Measurements from ENCODE around the gene NEB.

The NEB gene, protein sequence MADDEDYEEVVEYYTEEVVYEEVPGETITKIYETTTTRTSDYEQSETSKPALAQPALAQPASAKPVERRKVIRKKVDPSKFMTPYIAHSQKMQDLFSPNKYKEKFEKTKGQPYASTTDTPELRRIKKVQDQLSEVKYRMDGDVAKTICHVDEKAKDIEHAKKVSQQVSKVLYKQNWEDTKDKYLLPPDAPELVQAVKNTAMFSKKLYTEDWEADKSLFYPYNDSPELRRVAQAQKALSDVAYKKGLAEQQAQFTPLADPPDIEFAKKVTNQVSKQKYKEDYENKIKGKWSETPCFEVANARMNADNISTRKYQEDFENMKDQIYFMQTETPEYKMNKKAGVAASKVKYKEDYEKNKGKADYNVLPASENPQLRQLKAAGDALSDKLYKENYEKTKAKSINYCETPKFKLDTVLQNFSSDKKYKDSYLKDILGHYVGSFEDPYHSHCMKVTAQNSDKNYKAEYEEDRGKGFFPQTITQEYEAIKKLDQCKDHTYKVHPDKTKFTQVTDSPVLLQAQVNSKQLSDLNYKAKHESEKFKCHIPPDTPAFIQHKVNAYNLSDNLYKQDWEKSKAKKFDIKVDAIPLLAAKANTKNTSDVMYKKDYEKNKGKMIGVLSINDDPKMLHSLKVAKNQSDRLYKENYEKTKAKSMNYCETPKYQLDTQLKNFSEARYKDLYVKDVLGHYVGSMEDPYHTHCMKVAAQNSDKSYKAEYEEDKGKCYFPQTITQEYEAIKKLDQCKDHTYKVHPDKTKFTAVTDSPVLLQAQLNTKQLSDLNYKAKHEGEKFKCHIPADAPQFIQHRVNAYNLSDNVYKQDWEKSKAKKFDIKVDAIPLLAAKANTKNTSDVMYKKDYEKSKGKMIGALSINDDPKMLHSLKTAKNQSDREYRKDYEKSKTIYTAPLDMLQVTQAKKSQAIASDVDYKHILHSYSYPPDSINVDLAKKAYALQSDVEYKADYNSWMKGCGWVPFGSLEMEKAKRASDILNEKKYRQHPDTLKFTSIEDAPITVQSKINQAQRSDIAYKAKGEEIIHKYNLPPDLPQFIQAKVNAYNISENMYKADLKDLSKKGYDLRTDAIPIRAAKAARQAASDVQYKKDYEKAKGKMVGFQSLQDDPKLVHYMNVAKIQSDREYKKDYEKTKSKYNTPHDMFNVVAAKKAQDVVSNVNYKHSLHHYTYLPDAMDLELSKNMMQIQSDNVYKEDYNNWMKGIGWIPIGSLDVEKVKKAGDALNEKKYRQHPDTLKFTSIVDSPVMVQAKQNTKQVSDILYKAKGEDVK (N-terminal part only)

DNA sequence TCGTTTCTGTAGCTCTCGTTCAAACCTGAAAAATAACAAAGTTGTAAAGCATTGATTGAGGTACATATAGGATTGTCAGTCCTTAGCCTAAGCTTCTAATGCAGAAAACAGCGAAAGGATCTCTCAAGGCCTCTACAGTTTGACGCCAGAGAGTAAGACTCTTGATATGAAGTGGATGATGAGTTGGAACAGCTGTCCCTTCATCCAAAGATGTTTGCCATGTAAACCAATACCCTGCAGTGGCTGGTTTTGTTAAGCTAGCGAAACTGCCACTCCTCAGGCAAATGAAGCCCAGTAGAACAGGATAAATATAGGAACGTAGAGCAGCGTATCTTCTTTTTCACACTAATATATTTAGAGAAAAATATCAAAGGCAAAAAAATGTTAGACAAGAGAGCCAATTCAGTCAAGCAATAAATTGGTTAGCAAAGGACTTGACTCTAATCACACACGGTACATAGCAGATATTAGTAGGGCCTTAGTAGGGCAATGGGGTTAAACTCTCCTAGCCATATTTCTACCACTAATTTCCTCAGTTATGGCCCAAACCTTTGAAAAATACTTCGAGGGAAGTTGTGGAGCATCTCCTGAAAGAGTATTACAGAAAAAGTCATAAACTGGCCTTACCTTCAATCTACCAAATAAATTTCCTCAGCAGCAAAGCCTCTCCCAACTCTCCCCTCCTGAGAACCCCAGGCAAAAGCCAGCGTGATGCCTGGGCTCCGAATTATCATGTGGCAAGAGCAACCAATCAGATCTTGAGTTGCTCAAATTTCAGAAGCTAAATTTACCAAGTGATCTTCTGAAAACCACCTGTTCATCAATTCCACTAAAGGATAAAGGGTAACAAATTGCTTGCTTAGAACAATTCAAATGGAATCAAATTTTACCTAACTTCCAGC is at the start of gene NEB:
NEB (minus strand) TSS at position 706 of the 902 bp plus-strand sequence. CDS start 1,320 bp downstream, outside the sequence.
- Histone ChIP-seq H3F3A (ENCODE audit: insufficient read depth, low read length) (no peaks in the 10 kb centered on the region), H4K20me1 (ENCODE audit: insufficient read depth, low read length) (no peaks in the 10 kb centered on the region), H3K4me1 (ENCODE audit: low read length) (peaks cover 22% of the 10 kb centered on the region), H3K36me3 (replicated peaks; ENCODE audit: insufficient read depth, low read length) (no peaks in the 10 kb centered on the region), H3K27ac (ENCODE audit: low read length) (no peak within 1 kb of the TSS), H3K4me3 (ENCODE audit: low read length) (no peak within 1 kb of the TSS), H3K9me2 (replicated peaks; ENCODE audit: insufficient read depth, low read length) (no peaks in the 10 kb centered on the region), H3K27me3 (replicated peaks; ENCODE audit: insufficient read depth, low read length) (no peaks in the 10 kb centered on the region), H2AFZ (ENCODE audit: low read length) (no peak within 1 kb of the TSS), H3K4me2 (ENCODE audit: low read depth, low read length) (no peak within 1 kb of the TSS), H3K9ac (ENCODE audit: low read length) (no peak within 1 kb of the TSS), H3K79me2 (ENCODE audit: low read length) (no peaks in the 10 kb centered on the region), H3K9me3 (replicated peaks; ENCODE audit: insufficient read depth, low read length) (no peaks in the 10 kb centered on the region)
- no peak for DNase-seq
- TF ChIP-seq EZH2phosphoT487 (IDR thresholded peaks at IDR 0.05; ENCODE audit: low read length) (no peak), EZH2 (optimal IDR thresholded peaks at IDR 0.05; ENCODE audit: low read depth, low read length) (no peak)
- TF ChIP-seq, protein P1, sequence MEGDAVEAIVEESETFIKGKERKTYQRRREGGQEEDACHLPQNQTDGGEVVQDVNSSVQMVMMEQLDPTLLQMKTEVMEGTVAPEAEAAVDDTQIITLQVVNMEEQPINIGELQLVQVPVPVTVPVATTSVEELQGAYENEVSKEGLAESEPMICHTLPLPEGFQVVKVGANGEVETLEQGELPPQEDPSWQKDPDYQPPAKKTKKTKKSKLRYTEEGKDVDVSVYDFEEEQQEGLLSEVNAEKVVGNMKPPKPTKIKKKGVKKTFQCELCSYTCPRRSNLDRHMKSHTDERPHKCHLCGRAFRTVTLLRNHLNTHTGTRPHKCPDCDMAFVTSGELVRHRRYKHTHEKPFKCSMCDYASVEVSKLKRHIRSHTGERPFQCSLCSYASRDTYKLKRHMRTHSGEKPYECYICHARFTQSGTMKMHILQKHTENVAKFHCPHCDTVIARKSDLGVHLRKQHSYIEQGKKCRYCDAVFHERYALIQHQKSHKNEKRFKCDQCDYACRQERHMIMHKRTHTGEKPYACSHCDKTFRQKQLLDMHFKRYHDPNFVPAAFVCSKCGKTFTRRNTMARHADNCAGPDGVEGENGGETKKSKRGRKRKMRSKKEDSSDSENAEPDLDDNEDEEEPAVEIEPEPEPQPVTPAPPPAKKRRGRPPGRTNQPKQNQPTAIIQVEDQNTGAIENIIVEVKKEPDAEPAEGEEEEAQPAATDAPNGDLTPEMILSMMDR (IDR thresholded peaks at IDR 0.05; ENCODE audit: low read length): no peak

GRCh38 chr2:151783133-151783520 is 48.9 kb upstream of the NEB start:
- Histone ChIP-seq H3K27ac (ENCODE audit: low read length) (no peak overlapping the region), H3K79me2 (ENCODE audit: low read length) (no peaks in the 10 kb centered on the region), H3K9me3 (replicated peaks; ENCODE audit: insufficient read depth, low read length) (no peaks in the 10 kb centered on the region), H2AFZ (ENCODE audit: low read length) (no peak overlapping the region), H3K9ac (ENCODE audit: low read length) (no peak overlapping the region), H3K27me3 (replicated peaks; ENCODE audit: insufficient read depth, low read length) (no peaks in the 10 kb centered on the region), H3F3A (ENCODE audit: insufficient read depth, low read length) (no peaks in the 10 kb centered on the region), H3K4me1 (ENCODE audit: low read length) (no peaks in the 10 kb centered on the region), H4K20me1 (ENCODE audit: insufficient read depth, low read length) (no peaks in the 10 kb centered on the region), H3K4me3 (ENCODE audit: low read length) (no peak overlapping the region), H3K9me2 (replicated peaks; ENCODE audit: insufficient read depth, low read length) (no peaks in the 10 kb centered on the region), H3K36me3 (replicated peaks; ENCODE audit: insufficient read depth, low read length) (no peaks in the 10 kb centered on the region; the same call in 1 of the 2 replicates), H3K4me2 (ENCODE audit: low read depth, low read length) (no peak overlapping the region)
- DNase-seq: no peak
- TF ChIP-seq EZH2 (optimal IDR thresholded peaks at IDR 0.05; ENCODE audit: low read depth, low read length): no peak
- TF ChIP-seq, protein P1 (IDR thresholded peaks at IDR 0.05; ENCODE audit: low read length): no peak
- no peak for TF ChIP-seq EZH2phosphoT487 (IDR thresholded peaks at IDR 0.05; ENCODE audit: low read length)

Data from MM.1S (cell line).